NK-92 treated with Interleukin-12 subunit alpha and Interleukin-12 subunit beta, amount 100 ng/mL, for 24 hours (cell line): ENCODE results near the gene SEL1L3.
"Not testable (repeated sequence)": the region's sequence is repeated elsewhere in the genome, so short reads cannot be mapped to it uniquely, and the experiment has no call there.

Experiments
- DNase-seq: peaks from one replicate; lab custom pipeline; 2025; lab: John Stamatoyannopoulos, UW

Gene SEL1L3

DNA sequence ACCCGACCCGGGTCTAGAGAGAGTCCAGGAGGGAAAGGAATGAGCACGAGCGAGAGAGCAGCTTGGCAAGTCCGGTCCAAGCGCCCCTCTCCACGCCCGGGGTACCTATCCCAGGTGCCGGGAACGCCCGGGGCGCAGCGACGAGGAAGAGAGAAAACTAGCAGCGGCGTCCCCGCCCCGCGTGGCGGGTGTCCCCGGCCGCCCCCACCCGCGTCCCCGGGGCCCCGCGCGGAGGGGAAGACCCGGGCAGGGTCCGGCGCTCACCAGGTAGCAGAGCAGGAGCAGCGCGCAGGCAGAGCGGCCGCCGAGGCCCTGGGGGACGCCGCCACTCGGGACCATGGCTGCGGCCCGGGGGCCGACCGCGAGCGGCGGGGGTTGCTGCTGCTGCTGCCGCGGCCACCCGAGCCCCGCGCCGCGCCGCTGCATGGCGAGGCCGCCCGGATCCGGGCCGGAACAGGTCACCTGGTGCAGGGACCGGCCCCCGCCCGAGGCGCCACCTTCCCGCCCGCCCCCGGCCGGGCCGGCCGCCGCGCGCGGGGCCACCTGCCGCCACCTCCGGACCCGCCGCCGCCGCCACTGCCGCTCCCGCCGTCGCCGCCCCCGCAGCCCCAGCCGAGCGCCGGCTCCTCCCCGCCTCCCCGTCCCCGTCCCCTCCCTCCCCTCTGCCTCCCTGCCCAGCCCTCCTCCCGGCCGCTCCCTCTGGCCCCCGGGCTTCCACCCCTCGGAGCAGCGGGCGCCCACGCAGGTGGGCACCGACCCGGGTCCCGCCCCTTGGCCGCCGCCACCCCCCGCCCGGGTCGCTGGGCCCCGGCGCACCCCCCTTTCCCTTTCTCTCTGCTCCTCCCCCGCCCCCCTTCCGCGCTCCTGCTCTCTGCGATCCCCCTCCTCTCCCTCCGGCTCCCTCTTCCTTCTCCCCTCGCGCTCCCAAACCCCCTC is at the start of gene SEL1L3:
Gene SEL1L3 (minus strand): TSS at position 578 of the 936 bp plus-strand sequence. CDS start 152 bp downstream, at position 426.
- DNase-seq: peak; percentile 58

DNA sequence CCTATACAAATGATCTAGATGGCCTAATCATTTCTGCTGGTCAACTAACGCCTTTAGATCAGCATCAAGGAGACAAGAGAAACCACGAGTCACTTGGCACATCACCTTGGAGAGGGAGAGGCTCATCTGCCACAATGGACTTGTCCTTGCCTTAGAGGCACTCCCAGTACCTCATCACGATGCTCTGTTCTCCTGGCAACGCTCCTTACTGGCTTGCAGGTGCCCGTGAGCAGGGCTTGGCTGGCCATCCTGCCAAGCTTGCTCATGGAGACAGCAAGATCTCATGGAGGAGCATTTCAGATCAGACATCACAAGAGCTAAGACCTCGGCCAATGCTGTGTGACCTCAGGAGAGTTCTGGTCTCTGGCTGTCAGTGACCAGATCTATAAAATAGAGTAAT is 48.6 kb upstream of the SEL1L3 start:
- no peak for DNase-seq

DNA sequence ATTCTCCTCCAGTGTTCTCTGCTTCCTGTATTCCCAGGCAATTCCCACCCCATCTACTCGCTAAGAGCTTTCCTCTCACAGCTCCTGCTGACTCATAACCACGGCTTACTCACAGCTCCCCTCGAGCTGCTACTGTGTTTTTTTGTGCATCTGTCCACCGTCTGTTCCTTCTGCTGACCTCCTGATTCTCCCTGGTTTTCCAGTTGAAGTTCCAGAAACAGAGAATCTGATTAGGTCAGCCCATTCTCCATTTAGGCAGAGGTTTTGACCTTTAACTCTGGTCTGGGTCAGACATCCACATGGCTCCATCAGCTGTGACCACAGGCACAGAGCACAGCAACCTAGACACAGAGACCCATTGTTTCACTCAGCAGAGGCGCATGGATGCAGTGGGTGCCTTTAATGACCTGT is 45.7 kb upstream of the SEL1L3 start:
- DNase-seq: no peak

DNA sequence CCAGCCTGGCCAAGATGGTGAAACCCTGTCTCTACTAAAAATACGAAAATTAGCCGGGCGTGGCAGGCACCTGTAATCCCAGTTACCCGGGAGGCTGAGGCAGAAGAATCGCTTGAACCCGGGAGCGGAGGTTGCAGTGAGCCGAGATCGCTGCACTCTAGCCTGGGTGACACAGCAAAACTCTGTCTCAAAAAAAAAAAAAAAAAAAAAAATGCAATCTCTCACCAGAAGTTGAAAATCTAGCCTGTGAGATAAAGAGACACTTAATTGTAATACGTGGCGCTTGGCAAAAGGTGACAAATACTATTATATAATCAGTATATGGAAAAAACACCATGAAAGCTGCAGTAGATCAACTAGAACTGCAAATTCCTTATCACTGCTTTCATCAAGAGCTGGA is 43.3 kb upstream of the SEL1L3 start:
- not testable (repeated sequence) for DNase-seq

- DNase-seq: no peak
These were observed 42.6 kb upstream of the SEL1L3 start for GRCh38 chr4:25905371-25905770.

DNA sequence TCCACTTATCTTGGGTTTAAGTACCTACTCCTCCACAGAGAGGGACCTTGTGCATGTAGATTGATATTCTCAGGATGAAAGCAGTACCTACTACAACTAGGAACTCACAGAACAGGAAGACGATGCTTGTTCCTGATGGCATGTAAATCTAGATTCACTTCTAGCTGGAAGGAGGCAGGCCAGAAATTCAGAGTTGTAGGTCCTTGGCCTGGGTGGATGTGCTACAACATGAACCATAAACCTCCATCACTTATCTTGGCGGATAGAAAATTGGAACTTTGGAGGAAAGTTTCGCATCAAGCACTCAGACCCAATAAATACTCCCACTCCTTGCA is 41.9 kb upstream of the SEL1L3 start:
- DNase-seq: no peak

GRCh38 chr4:25903900-25904747 is 41.3 kb upstream of the SEL1L3 start:
- DNase-seq: no peak

DNA sequence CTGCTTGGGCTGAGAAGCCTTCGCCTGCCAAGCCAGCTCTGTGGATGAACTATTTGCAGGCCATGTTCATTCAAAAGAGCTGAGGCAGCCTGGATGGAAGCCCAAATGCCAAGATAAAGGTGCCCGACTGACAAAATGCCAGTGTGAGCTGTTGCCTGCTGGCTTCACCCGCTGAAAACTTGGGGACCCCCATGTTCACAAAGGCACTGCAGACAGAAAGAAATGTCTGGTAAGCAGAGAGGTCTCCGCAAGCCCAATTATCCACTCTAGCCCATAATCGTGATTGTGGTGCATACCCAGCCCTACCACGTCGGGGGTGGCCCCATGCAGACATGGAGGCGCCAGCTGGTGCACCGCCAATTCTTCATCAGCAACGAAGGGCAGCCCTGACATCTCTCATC is 38.2 kb upstream of the SEL1L3 start:
- no peak for DNase-seq

DNA sequence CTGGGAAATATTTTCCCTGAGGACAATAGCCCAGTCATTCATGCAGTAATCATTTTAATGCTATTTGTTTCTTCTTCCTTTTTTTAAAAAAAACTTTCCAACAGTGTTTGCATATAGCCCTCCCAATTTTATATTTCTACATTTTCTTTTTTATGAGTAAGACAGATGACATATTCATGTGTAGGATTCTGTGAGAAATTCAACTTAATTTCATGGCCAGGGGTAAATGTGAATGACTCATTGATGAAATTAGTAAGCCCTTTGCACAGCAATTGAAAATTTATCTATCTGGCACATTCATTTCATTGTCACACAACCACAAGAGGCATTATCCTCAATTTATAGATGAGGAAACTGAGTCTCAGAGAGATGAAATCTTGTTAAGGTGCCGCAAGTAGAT is 37.5 kb upstream of the SEL1L3 start:
- no peak for DNase-seq

DNA sequence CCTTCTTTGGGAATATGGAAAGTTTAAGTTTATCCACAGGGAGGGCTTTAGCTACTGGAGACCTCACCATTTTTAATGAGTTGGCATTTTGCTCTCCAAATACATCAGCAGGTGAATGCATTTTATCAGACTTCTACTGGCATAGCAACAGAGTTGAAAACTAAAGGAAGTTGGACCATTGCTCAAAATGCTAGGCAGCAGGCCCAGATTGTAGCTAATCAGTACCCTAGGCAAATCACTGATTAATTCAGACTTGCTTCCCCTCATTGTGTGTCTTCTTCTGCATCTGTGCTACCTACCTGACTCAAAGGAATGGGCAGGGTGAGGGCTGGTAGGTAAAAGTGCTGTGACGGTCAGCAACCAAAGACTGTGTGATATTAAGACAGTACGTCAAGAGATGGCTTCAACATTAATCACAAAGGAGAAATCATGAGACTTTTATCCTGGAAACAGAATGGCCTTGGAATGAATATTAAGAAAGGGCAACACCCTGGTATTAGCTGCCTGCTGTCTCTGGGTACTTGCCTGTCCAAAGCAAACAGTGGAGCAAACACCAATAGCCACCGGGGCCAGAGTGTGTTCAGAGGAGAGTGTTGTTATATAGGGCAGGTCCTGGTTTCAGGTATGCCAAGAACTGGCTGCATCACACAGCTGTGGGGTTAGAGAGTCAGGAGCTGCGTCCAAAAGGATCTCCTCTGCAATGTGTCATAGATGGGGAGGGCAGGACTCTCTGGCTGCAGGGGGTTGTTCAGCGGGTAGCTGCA is 34.2 kb upstream of the SEL1L3 start:
- DNase-seq: no peak

DNA sequence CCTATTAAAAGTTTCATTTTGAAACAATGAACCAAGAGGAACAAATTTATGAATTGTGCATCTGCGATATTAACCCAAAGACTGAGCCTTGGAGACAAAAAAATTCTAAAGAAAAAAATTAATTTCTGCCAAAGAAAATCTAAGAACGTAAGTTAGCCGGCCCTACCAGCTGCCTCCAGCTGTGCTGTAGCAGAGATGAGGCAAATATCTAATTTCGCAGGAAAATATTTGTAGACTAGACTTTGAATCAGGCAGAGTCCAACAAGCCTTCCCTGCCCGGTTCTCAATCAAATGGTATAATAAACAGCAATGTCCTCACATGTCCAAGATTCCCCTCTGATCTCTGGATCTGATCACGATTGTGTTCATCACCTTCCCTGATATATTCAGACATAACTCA is 30.0 kb upstream of the SEL1L3 start:
- DNase-seq: no peak

DNA sequence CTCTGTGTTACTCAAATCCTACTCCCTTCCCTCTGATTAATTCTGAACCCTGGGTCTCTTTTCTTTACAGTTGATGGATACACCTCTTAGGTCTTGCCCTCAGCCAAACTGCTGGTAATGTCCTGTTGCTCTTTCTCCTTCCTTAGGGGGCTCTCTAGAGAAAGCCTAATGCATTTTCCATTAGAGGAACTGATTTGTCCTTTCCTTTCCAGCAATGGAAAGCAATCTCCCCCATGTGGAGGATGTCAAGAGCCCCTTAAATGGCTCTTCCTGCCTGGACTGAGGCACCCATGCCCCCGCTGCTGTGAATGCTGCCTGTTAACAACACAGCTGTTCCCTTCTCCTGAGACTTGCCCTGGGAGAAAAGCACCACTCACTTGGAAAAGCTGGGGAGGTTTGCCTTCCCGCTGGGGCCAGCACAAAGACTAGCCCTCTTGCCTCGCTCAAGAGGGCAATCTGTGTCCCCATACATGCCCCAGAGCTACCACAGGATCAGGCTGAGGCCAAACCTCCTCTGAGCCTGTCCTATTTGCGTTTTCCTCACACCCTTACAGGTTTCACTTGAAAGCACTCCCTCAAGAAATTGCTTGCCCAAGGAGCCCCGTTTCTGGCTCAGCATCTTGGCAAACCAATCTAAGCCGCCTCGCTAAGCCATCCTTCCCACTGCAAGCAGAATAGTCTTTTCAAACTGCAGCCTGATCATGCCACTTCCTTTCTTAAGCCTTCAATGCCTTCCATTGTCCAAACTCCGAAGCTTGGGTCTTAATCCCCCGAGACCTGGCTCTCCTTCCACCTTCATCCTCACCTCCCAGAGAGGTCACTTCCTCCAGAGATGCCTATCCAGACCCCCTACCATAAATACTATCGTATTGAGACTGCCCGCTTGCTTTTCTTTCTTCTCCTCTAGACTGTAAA is 28.0 kb upstream of the SEL1L3 start:
- DNase-seq: no peak

- DNase-seq: no peak
These were observed 27.1 kb upstream of the SEL1L3 start for GRCh38 chr4:25889589-25890503.

DNA sequence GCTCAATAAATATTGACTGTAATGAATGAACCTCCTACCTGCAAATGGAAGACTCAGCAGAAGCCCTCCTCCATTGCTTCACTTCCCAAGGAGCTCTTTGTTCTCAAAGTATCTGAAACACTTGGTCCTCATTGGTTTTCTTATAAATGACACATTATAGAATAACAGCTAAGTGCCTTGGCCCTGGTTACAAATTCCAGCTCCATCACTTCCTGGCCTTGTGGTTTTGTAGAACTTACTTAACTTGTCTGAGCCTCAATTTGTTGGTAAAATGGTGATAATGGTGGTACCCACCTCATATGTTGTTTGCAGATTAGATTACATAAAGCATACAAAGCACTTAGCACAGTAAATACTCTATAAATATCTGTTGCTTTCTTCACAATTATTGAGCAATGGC is 26.0 kb upstream of the SEL1L3 start:
- no peak for DNase-seq

DNA sequence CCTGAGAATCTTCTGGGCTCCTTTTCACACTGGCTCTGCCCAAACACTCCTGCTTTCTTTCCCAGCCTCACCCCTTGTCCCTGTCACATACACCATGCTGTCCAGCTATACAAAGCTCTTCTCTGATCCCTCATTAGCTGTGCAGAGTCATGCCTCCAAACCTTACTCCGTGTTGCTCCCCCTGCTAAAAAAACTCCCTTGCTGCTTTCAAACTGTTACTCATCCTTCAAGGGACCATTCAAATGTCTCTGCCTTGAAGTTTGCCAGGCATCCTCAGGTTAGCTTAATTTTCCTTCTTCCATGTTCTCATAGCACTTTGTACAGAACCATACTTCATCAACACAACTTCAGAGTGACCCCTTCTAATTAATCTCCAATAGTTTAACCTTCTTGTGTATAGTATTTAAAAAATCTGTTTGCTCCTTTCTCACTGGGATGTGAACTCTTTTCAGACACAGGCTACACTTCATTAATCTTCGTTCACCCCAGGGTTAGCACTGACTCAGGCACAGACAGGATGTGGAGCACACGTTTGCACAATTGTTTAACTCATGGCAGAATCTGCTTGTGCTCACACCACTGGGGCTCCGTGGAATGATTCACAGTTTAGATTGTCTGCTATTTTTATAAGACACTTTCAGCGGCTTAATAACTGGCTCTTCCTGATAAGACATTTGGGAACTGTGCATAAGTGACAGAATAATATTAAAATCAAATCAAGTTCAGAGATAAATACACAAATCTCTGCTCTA is 21.4 kb upstream of the SEL1L3 start:
- no peak for DNase-seq

DNA sequence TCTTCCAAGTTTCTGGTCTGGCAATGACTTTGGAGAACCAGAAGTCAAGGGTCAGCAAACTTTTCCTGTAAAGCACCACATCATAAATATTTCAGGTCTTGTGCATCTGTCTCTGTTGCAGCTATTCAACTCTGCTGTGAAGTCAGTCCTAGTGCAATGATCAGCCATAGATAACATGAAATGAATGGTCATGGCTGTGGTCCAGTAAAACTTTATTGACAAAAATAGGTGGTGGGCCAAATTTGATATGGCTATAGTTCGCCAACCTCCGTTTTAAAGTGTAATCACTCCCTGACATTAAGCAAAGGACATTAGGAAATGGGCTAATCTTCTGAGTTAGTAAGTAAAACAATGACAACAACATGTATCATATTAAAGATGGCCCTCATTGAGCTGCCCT is 20.8 kb upstream of the SEL1L3 start:
- DNase-seq: no peak

GRCh38 chr4:25882226-25882625 is 19.4 kb upstream of the SEL1L3 start:
- DNase-seq: no peak

DNA sequence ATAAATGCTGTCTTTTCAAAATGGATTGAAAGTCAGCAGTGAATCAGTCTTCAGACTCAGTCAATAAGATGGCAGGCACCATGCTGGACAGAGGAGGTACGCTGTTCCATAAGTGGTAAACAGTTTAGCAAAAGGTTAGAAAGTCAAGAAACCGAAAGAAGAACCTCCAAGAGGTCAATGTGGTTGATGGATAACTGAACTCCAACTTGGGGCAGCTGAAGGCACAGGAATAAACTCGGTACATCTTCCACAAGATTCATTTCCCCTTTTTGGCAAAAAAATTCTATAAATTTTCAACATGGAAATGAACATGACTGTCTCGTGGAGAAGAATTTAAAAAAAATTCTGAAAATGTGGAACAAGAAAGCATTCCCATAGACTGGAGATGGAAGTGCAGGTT is 18.4 kb upstream of the SEL1L3 start:
- DNase-seq: no peak

GRCh38 chr4:25879991-25880651 is 17.3 kb upstream of the SEL1L3 start:
- DNase-seq: no peak
